GM18909 (cell line): Measurements from ENCODE around the gene AFMID.

ENCODE experiments used
- ATAC-seq: cut with Tn5 transposase; IDR thresholded peaks from one replicate; pipeline ENCODE4 v1.9.1; 2021; ENCODE audit warnings: mild to moderate bottlenecking; ENCODE audit not compliant: unreplicated experiment, poor library complexity

AFMID gene

GRCh38 chr17:78235885-78236284, 48.7 kb downstream of the AFMID start:
- ATAC-seq = no peak

GRCh38 chr17:78236362-78237127, 49.4 kb downstream of the AFMID start:
- ATAC-seq = no peak

GRCh38 chr17:78237401-78238012, 50.3 kb downstream of the AFMID start:
- ATAC-seq = no peak

- no peak for ATAC-seq
These were observed 51.8 kb downstream of the AFMID start for GRCh38 chr17:78238823-78239488.

- ATAC-seq = no peak
These were observed 52.3 kb downstream of the AFMID start for GRCh38 chr17:78239489-78239931.

GRCh38 chr17:78240012-78240655, 53.0 kb downstream of the AFMID start:
- ATAC-seq = no peak

- no peak for ATAC-seq
These were observed 53.7 kb downstream of the AFMID start for GRCh38 chr17:78240839-78241238.

GRCh38 chr17:78241277-78242023, 54.3 kb downstream of the AFMID start:
- ATAC-seq = no peak

- no peak for ATAC-seq
These were observed 55.0 kb downstream of the AFMID start for GRCh38 chr17:78242024-78242742.

- no peak for ATAC-seq
These were observed 60.1 kb downstream of the AFMID start for GRCh38 chr17:78247304-78247703.

- ATAC-seq = no peak
These were observed 61.1 kb downstream of the AFMID start for GRCh38 chr17:78248051-78248914.

- ATAC-seq = no peak
These were observed 62.1 kb downstream of the AFMID start for GRCh38 chr17:78249074-78249817.

- no peak for ATAC-seq
These were observed 63.0 kb downstream of the AFMID start for GRCh38 chr17:78249818-78250806.

- peak; percentile 66 for ATAC-seq
These were observed 64.0 kb downstream of the AFMID start for GRCh38 chr17:78250891-78251772.

GRCh38 chr17:78251773-78252103, 64.6 kb downstream of the AFMID start:
- no peak for ATAC-seq

GRCh38 chr17:78252111-78252634, 65.0 kb downstream of the AFMID start:
- no peak for ATAC-seq
